Smooth muscle cell of the brain vasculature (primary cell): ENCODE data around the gene MAST4.

ENCODE experiments used
- DNase-seq: peaks from one replicate; pipeline ENCODE4 v3.0.0-alpha.2; 2012; ENCODE audit warnings: low read depth, low spot score

Gene MAST4

DNA sequence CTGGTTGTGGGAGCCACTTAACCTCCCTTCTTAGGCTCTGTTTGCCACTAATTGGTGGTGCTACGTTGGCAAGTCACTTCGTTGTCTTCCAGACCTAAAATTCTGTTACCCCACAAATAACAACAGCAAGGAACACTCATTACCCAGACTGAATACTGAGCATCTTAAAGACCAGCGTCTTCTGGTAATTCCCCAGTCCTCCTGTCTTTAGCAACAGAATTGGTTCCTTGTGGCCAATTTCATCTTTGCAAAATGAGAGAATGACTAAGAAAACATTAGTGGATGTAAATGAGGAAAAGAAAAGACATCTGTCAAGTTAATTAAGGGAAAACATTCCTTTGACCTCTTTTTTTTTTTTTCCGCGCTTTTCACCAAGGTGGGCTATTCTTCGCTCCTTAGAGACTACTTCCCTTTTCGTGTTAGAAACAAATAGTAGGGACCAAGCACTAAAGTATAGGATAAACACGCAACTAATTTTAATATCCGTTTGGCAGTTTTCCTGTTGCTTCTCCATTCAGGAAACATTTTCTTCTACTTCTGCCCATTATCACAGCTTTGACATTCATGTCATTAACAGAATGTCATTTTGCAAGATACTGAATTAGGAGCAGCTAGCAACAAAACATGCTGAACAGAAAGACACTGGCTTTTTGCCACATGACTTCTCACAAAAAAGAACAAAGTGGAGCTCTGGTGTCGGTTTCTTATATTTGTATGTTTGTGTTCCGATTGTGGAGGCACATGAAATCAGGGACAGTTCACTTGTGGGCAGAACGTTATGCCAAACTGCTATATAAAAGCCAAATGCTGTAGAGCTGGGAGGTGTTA, 446.2 kb downstream of the MAST4 start:
- no peak for DNase-seq

DNA sequence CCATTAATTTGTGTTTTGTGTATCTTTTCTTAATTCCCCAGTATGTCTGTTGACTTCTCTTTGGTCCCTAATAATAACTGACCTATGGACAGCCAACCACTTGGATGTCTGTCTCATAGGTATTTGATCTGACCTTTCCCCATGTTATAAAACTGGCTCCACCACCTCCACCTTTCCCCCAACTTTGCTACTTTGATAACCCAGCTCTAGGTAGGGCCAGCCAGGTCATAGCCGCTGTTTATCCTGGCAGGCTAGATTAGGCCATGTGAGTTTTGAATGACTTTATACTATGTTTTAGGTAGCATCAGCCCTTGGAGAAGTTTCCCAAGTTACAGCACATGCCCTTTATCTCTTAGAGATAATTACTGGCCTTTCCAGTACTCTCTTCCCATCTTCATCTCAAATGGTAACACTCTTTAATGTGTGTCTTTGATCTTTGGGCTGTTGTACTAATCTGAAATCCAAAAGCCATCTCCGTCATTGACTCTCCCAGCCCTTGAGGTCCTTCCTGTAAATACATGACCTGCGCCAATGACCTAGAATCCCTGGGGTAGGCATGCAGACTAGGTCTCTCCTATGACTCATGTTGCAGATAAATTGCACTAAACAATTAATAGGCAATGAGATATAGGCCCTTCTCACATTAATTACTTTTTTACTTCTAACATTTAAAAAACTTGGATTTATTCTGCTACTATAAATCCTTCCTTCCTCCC, 447.8 kb downstream of the MAST4 start:
- no peak for DNase-seq

DNA sequence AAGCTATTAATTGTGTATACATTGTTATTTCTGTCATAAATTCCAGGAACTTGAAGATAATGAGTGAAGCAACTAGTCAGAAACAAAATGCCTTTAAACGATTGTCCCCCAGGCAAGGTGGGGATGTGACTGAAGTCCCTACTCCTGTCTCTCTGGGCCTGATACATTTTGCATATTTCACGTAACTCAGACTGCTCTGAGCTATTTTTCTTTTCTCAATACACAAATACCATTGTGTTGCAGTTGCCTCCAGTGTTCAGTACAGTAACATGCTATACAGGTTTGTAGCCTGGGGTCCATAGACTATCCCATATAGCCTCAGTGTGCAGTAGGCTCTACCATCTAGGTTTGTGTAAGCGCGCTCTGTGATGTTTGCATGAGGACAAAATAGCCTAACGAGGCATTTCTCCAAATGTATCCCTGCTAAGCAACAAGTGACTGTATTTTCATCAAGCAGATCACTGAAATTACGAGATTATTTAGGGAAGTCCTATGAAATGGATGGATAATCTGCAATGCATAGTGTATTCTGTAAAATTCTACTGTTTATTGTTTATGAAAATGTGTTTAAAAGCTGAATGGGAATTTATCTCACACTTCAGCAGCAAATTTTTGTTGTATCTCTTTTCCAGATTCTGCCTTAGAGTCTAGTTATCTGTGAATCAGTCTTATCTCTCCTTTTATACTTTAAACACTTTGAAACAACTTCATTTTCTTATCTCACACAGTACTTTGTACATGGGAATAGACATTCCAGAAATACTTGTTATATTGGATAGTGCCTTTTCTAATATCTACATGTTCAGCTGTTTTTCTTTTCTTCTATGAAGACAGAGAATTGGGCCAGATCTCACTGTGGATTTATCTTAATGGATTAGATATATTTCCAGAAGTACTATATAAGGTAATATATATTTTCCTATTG, 449.9 kb downstream of the MAST4 start:
- no peak for DNase-seq

DNA sequence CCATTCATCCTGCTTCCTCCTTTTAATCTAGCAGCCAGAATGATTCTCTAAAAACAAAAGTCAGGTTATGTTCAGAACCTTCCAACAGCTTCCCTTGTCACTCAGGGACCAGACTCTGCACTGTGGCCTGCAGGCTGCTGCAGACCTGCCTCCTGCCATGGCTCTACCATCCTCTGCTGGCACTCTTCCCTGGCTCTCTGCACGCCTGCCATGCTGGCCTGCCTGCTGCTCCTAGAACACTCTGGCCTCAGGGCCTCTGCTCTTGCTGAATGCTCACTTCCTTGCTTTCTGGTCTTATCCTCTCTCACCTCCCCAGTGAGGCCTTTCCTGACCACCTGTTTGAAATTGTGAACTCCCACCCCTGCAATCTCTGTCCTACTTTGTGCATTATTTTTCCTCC, 451.0 kb downstream of the MAST4 start:
- DNase-seq, result no peak

DNA sequence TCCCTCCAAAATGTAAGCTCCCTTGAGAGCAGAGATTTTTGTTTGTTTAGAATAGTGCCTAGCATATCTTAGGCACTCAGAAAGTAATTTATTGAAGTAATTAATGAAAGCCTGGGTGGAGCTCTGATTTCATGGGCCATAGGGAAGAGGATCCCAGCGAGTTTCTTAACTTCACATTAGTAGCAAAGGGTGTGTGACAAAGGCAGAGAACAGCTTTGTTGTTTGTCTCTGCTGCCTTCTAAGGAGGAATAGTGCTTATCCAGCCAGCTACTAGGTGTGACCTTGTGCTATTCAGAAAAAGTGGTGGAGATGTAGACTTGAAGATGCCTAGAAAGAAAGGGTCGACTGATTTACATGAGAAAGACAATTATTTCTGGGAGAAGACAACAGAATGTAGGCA, 451.4 kb downstream of the MAST4 start:
- no peak for DNase-seq

DNA sequence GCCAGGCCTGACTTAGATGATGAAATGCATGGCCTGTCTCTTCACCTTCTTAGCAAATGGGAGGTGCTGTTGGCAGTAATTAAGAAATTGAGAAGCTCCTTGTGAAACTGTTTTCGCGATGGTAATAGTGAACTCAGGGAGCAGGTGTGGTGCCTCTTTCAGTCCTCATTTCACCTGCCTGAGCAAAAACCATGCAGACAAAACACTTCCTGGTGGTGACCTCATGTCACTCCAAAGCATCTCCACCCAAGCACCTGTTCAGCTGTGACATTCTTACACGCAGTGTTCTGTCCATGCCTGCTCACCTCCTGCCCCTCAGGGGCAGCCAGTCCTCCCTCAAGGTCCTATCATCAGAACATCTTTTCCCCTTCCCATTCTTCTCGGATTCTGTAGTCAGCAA, 453.9 kb downstream of the MAST4 start:
- DNase-seq, result no peak

DNA sequence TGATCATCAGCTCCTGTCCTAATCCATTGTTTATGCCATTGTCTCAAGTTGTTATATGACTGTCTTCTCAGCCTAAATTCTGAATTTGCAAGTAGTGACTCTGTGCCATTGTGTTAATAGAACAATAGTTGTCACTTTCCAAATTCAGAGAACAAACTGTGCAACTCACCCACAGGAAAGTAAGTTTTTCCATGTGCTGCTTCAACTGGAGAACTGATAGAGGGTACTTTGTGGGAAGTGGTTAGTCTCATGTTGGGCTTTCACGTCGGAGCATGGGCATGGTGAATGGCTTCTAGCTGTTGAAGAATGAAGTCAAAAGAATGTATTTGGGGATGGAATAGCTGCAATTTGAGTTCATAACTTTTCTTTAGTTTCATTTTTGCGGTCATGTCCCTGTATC, 454.4 kb downstream of the MAST4 start:
- no peak for DNase-seq

DNA sequence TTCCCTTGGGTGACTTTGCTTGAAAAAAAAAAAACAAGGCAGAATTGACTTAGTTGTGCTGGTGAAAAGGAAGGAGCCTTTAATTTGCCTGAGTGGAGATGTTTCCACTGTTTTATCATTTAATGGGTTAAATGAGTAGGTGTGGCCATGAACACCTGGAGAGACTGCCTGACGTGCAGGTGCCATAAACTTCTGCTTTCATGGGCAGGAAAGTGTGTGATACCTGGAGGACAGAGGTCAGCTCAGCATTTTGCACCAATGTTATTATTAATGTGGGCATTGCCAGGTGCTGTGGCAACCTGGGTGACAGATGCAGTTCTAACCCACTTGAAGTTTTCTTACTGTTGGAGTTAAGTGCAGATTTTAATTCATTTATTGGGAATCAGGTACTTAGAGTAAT, 455.0 kb downstream of the MAST4 start:
- DNase-seq, result no peak

DNA sequence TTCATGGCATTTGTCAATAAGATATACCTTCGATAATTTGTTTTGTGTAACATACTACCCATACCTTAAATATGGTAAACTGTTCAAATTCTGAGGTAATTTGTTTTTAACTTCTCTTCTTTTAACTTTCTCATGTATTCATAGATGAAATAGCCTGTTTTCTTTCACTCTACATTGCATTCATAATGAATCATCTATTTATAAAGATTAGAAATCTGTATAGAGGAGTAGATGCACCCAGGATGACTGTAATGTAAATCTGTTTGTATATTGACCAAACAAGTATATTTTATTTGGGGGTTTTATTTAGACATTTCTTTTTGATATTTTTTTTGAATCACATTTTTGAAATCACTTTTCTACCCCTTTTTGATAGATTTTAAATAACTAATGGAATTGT, 455.8 kb downstream of the MAST4 start:
- no peak for DNase-seq

DNA sequence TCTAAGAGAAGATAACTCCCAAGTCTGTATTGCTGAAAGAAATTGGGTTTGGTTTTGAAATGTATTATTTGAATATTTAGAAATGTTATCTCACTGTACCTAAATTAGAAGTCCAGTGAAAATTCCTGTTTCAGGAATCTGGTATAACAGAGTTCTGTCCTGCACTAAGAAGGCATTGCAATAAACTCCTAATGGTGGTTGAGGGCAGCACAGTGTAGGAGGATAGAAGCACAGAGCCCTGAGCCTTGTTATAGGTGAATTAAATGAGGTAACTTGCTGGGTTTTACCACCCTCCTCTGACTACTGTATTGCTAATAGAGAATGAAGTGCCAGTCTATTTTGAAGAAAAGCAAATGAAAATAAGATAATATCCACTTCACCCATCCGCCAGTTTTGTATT, 457.0 kb downstream of the MAST4 start:
- DNase-seq, result no peak

DNA sequence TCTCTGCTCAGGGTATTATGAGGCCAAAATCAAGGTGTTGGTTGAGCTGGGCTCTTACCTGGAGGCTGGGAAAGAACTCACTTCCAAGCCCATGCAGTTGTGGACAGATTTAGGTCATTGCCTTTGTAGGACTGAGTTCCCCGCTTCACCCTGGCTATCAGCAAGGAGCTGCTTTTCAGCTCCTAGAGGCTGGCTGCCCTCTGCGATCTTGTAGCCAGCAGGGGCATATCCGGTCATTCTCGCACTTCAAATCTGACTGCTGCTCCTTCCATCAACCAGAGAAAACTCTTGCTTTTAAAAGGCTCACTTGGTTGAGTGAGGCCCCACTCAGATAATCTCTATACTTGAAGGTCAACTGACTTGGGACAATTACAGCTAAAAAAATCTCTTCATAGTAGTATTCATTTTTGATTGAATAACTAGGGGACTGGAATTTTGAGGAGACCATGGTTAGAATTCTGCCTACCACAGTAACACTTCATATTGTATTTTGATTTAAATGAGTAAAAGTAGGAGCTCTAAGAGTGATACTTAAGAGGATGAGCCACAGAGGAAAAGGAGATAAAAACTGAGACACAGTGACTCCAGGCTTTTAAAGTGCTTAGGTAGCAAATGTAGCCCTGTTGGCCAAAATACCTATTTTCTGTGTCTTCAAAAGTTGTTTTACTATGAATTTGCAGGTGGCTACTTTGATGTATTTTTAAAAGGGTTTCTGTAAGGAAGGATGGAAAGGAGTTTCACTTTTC, 463.0 kb downstream of the MAST4 start:
- DNase-seq, result peak; percentile 31

DNA sequence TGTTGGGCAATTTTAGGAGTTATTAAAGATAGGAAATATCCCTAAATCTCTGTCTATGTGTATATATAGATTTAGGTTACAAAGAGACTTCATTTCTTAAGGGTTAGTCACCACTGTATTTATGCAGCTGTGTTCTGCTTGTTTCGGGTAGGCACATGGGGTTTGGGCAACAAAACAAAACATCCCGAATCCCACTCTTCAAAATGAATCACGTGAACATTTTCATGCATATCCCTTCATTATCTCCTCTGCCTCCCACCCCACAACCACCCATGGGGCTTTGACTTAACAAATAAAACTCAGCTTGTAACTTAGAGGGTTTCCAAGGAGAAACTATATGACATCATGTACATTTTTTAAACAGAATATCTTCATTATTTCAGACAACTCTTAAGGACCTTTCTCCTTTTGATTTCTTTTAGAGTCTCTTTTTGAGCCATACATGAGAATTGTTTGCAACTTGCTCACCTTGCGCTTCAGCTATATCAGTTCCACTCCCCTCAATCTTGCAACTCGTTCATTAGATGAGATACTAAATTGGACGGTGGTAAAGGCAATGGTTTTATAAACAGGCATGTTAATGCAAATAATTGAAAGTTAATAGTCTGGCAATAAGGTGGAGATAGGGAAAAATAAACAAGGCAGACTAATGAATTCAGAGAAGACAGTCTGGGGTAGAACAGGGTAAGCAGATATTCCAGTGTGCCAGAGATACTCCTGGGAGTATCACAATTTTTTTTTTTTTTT, 463.7 kb downstream of the MAST4 start:
- peak; percentile 96 for DNase-seq

DNA sequence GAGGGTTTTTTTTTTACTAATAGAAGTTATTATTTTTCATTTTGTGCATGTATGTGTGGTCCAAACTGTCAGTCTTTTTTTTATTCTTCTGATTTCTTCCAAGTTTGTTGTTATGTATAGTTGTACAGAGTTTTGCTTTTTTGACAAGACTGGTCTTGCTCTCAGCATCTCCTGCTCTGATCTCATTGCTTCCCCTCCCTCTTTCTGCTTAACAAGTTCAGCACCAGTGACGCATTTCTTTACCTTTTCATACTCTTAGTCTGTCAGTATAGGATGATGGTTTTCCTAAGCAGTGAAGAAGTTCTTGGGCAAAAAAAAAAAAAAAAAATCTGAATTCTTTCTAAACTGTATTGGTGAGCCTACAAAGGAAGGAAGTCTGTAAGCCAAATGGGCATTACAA, 465.3 kb downstream of the MAST4 start:
- no peak for DNase-seq

DNA sequence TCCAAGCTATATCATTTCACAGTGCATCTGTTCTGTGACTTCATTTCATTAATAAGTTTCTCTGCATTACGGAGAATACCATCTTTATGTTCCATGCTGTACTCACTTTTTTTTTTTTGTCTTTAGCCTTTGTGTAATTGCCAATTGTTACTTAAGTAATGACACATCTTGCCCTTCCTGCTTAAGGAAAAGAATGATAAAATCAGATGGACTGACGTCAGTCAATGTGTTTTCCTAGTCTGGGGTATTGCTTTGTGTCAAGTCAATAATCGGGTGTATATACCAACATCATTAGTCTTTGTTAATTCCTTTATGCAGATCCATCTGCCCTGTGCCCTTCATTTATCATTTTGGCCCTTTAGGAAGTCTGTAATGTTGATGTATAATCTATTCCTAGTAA, 466.9 kb downstream of the MAST4 start:
- no peak for DNase-seq

DNA sequence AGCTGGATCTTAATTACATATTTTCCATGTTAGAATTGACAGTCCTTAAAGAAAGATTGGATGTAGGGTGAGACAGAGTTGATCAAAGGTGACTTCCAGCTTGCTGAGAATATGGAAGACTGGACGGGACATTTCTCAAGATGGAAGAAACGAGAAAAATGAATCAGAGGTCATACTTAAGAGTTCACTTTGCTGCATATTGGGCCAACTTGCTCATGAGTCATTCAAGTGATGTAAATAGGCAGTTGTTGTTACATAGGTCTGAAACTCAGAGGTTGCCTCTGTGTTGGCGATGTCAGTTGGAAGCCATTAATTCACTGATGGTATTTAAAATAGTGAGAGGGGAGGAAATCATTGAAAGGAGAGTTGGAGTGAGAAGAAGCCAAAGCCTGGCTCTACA, 467.6 kb downstream of the MAST4 start:
- no peak for DNase-seq

DNA sequence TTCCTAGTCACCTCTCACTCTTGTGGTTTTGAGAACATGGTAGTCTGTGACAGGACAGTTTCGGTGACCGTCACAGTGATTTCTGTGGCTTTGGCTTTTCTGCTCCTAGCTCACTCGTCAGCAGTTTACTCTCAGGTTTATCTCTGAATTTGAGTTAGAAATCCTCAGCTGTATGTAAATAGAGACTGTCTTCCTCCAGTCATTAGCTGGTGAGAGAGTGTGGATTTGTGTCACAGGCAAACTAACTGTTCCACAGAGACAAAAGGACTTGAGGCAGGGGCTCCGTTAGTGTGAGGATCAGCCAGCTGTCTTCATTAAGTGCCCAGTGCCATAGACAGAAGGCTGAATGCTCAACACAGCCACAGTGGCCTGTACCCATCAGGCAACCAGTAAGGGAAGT, 469.0 kb downstream of the MAST4 start:
- no peak for DNase-seq

DNA sequence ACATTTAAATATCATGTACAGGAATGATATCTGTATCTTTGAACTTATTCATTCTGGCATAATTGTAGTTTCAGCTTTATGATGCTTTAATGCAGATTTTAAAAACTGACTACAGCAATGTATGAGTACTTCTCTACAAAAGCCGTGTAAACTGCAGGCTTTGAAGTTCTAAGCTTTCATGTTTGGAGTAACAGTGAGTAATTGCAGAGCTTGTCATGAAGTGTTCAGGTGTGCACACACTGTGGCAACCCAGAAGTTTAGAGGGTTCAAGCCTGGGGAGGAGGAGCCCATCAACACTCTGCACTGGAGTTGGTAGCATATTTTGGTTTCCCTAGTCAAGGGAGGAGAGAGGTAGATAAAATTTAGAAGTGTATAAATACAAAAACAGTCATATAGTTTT, 469.5 kb downstream of the MAST4 start:
- DNase-seq, result no peak

DNA sequence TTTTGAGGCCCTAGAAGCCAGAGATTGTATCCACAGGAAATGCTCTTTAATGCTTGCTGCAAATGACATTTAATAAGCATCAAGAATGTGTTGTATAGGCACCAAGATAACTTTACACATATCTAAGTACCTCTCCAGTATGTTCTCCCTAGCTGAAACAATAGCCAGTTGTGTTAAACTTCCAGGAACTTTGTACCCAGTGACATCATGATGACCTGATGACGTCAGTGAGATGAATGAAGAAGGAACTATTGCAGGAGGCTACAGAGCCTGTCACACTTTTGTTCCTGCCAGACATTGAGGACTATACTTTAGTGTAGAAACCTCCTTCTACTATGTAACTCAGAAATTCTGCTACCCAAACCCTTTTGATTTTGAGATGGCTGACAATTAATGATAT, 470.6 kb downstream of the MAST4 start:
- DNase-seq, result no peak

DNA sequence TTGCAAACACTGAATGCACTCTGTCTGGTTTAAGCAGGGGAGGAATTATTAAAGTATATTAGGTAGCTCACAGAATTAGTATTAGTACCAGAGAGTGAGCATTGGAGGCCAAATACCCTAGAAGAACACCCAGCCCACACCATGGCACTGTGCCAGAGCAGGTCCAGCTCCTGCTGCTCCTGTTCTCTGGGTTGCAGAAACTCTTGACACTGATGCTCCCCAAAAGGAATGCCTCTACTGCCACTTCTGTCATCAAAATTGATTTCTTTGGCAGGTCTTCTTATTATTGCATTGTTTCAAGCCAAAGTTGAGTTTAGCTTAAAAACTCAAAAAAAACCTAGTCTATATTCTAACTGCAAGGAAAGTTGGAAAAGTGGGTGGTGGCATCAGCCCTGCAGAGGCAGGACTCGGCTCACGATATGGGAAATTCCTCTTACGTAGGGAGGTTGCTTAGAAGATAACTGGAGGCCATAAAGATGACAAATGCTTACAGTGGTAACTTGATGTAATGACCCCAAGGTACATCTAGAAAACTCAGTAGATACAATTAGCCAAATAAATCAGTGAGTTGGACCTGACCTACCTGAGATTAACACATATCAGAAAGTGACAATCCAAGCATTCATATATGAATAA, 477.0 kb downstream of the MAST4 start:
- no peak for DNase-seq

DNA sequence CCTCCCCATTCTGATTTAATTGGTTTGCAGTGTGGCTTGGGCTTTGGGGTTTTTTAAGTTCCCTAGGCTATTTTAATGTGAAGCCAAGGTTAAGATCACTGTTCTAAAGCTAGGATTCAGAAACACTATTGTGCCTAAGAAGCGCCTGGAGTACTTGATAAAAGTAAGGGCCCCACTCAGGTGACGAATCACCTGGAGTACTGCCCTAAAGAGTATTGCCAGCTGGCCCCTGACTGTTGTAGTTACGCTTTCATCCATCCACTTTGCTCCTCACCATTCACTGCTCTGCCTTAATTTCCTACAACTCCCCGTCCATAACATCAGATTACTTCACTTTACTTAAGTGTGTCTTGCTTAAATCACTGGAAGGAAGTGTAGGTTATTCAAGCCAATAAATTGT, 481.1 kb downstream of the MAST4 start:
- no peak for DNase-seq
